Neural cell (in vitro differentiated cells): ENCODE data around the gene ATXN7L3.

Source experiments
- CTCF ChIP-seq: fragments of 450-650 bp; IDR thresholded peaks from 2 replicates; pipeline ENCODE4 v1.5.1; 2014; ENCODE audit warnings: antibody characterized with exemption, mild to moderate bottlenecking, moderate library complexity; ENCODE audit not compliant: poor library complexity, severe bottlenecking
- EZH2 ChIP-seq: fragments of 200-600, 300-800 bp; shearing (Covaris generic), sonication (generic); IDR thresholded peaks from 2 replicates; pipeline ENCODE4 v1.6.1; 2014; ENCODE audit warnings: antibody characterized with exemption, low read length, borderline replicate concordance, mild to moderate bottlenecking; ENCODE audit not compliant: insufficient read depth, poor library complexity, severe bottlenecking
- MXI1 ChIP-seq: fragments of 450-650 bp; conservative IDR thresholded peaks from 2 replicates; pipeline ENCODE4 v1.6.1; 2014; ENCODE audit warnings: antibody characterized with exemption, mild to moderate bottlenecking; ENCODE audit not compliant: poor library complexity, severe bottlenecking
- POLR2AphosphoS5 ChIP-seq: IDR thresholded peaks from 2 replicates; pipeline ENCODE4 v1.6.1; 2012
- RAD21 ChIP-seq: fragments of 450-650 bp; conservative IDR thresholded peaks from 2 replicates; pipeline ENCODE4 v1.6.1; 2014; ENCODE audit warnings: antibody characterized with exemption, mild to moderate bottlenecking, moderate library complexity
- REST ChIP-seq: IDR thresholded peaks from 2 replicates; pipeline ENCODE4 v1.6.1; 2012; ENCODE audit warnings: borderline replicate concordance

- TF ChIP-seq MXI1 (no peak), EZH2 (no peak), CTCF (no peak), RAD21 (no peak), POLR2AphosphoS5 (no peak), REST (no peak)
Observed at GRCh38 chr17:44214230-44214494, 14.5 kb upstream of the ATXN7L3 start.
